ENCODE data around the gene MUC12.

DNA sequence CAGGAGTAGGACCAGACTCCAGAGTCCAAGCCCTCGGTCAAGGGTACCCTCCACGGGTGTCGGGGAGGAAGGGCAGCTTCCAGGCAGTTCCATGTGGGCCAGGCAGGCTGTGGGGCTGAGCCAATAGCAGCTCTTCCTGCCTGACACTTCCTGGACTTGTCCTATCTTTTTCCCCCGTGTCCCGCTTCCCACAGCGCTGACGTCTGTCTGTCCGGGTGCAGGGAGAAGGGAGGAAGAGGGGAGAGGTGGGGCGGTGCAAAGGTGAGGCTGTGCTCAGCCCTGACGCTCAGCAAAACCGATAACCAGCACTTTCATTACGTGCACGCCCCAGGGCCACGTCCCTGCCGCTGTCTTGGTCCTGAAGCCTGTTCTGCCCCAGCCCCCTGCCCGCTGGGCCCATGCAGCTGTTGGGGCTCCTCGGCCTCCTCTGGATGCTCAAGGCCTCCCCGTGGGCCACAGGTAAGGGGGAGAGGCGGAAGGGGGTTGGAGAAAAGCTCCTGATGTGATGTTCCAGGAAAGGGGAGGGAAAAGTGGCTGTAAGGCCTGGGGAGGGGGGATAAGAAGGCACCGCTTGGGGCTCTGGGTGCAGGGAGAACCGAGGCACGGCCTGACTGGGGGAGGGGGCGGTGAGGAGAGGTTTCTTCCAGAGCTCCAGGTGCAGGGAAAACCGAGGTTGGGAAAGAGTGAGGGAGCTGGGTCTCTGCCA lies 20.0 kb upstream of the MUC12 start, which contains the start of gene MUC3A:
- TF ChIP-seq EZH2phosphoT487 (IDR thresholded peaks at IDR 0.05; ENCODE audit: borderline replicate concordance) (no peak), ZNF274 (IDR thresholded peaks at IDR 0.05; ENCODE audit: low read depth, low read length) (no peak), POLR2A (IDR thresholded peaks at IDR 0.05; ENCODE audit: borderline replicate concordance, extremely low read depth, insufficient read depth, insufficient read length) (no peak), RAD21 (IDR thresholded peaks at IDR 0.05; ENCODE audit: low read depth) (no peak), EZH2 (IDR thresholded peaks at IDR 0.05) (no peak), SIN3A (IDR thresholded peaks at IDR 0.05; ENCODE audit: low read depth) (no peak), CEBPB (IDR thresholded peaks at IDR 0.05; ENCODE audit: low read depth) (no peak), ZFX (IDR thresholded peaks at IDR 0.05) (no peak), ZBTB33 (IDR thresholded peaks at IDR 0.05; ENCODE audit: extremely low read depth, insufficient replicate concordance, low read length) (no peak), CBX3 (IDR thresholded peaks at IDR 0.05; ENCODE audit: low read depth) (no peak), POLR2AphosphoS5 (IDR thresholded peaks at IDR 0.05; ENCODE audit: low read depth, low read length) (no peak)
- TF ChIP-seq, protein P1, sequence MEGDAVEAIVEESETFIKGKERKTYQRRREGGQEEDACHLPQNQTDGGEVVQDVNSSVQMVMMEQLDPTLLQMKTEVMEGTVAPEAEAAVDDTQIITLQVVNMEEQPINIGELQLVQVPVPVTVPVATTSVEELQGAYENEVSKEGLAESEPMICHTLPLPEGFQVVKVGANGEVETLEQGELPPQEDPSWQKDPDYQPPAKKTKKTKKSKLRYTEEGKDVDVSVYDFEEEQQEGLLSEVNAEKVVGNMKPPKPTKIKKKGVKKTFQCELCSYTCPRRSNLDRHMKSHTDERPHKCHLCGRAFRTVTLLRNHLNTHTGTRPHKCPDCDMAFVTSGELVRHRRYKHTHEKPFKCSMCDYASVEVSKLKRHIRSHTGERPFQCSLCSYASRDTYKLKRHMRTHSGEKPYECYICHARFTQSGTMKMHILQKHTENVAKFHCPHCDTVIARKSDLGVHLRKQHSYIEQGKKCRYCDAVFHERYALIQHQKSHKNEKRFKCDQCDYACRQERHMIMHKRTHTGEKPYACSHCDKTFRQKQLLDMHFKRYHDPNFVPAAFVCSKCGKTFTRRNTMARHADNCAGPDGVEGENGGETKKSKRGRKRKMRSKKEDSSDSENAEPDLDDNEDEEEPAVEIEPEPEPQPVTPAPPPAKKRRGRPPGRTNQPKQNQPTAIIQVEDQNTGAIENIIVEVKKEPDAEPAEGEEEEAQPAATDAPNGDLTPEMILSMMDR (IDR thresholded peaks at IDR 0.05 in 2 of 3, conservative IDR thresholded peaks at IDR 0.05 in 1 of 3; ENCODE audit: borderline replicate concordance in 1 of 3, insufficient read depth in 1 of 3, low read depth in 2 of 3, low read length in 2 of 3): no peak
- TF ChIP-seq, protein P2, sequence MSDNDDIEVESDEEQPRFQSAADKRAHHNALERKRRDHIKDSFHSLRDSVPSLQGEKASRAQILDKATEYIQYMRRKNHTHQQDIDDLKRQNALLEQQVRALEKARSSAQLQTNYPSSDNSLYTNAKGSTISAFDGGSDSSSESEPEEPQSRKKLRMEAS (IDR thresholded peaks at IDR 0.05): no peak
- TF ChIP-seq, protein P3, sequence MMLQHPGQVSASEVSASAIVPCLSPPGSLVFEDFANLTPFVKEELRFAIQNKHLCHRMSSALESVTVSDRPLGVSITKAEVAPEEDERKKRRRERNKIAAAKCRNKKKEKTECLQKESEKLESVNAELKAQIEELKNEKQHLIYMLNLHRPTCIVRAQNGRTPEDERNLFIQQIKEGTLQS (IDR thresholded peaks at IDR 0.05): no peak

Measured in HCT116 (cell line).